DMS153 treated with DMSO at 0.1 percent for 48 hours (cell line): ENCODE results near the gene HHATL.

Source experiments
- DNase-seq: peaks from one replicate; lab custom pipeline; 2025; ENCODE audit not compliant: unreplicated experiment; lab: John Stamatoyannopoulos, UW

HHATL gene

GRCh38 chr3:42685891-42686820 is 16.4 kb downstream of the HHATL start:
- DNase-seq, result no peak

- no peak for DNase-seq
Observed at GRCh38 chr3:42685363-42685881, 17.2 kb downstream of the HHATL start, which contains the start of gene KLHL40. KLHL40 (plus strand) TSS chr3:42685537; CDS start chr3:42685619, 82 bp downstream.

DNA sequence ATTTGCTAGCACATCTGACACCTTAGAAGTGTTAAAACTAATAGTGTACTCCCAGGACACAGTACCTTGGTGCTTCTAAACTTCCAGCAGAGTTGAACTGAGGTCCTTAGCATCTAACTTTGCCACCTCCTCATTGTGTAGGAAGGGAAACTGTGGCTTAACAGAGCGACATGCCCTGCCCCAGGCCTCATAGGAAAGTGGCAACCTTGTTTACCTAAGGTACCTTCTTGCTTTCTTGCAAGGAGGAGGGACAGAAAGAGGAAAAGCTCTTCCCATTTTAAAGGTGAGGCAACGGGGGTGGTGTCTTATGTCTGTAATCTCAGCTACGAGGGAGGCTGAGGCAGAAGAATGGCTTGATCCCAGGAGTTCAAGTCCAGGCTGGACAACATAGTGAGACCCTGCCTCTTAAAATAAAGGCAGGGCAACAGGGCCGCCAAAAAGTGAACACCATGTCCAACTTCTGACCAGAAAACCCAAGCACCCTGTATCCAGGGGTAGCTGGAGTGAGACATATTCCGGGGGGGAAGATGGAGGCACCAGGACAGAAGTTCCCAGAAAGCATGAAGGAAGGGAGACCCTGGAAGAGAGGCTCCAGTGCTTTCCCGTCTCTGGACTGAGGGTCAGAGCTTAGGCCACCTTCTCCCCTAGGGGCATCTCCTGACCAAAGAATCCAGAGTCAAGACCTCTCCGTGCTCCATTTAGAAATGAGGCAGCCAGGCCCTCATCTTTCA is 17.8 kb downstream of the HHATL start:
- no peak for DNase-seq

DNA sequence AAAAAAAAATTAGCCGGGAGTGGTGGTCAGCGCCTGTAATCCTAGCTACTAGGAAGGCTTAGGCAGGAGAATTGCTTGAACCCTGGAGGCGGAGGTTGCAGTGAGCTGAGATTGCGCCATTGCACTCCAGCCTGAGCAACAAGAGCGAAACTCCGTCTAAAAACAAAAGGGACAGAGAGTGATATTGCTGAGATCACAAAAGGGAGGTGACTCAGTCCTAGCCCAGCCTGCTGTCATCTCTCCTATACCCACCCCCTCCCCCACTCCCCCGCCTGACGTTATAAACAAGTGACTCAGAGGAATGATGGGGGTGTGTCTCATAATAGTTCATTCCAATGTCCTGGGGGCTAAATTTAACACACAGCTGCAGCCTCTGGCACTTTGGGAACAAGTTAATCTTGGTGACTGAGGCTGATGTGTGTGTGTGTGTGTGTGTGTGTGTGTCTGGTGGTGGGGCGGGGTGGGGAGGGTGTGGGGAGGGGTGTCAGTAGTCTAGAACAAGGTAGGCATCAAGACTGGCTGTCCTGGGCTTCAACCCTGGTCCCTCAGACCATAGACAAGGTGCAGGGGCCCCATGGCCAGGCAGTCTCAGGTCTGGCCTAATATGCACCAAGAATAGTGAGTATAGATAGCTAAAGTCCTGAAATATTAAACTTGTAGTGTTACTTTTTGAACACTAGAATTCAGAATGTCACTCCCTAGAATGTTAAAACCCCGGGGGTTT is 18.6 kb downstream of the HHATL start:
- no peak for DNase-seq

DNA sequence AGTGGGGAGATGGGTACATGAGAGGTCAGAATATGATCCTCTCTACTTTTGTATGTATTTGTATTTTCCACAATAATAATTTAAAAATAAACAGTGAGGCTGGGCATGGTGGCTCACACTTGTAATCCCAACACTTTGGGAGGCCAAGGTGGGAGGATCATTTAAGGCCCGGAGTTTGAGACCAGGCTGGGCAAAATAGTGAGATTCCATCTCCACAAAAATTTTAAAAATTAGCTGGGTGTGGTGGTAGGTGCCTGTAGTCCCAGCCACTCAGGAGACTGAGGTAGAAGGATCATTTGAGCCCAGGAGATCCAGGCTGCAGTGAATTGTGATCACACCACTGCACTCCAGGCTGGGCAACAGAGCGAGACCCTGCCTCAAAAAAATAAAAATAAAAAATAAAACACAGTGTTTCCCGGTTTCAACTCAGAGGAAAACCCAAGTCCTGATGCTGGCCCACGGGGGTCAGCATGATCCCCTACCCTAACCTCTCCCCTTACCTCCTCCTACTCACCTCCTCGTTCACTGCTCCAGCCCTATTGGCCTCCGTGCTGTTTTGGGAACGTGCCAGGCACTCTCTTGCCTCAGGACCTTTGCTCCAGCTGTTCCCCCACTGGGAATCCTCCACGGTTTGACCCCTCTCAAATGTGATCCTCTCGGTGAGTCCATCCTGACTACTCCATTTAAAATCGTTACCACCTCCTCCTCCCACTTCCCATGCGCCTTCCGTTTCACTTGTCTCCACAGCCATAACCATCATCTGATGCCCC is 20.1 kb downstream of the HHATL start:
- DNase-seq, result no peak

- DNase-seq, result no peak
Observed at GRCh38 chr3:42681361-42682038, 21.1 kb downstream of the HHATL start.

DNA sequence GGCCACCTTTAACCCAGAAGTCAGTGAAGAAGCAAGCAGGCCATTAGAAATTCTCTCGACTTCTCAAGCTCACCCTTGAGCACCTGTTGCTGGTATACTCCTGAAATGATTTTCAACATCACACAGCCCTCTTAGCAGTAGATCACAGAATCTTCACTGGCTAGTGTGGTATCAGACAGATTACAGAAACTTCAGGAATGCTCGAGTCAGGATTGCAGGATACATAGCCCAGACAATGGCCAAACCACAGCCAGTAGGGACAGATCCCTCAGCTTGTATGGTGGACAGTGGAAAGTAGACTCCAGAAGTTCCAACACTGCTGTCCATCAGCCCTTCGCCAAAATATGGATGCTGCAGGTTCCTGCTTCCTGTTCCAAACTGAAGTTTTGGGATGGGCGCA is 21.8 kb downstream of the HHATL start:
- no peak for DNase-seq

DNA sequence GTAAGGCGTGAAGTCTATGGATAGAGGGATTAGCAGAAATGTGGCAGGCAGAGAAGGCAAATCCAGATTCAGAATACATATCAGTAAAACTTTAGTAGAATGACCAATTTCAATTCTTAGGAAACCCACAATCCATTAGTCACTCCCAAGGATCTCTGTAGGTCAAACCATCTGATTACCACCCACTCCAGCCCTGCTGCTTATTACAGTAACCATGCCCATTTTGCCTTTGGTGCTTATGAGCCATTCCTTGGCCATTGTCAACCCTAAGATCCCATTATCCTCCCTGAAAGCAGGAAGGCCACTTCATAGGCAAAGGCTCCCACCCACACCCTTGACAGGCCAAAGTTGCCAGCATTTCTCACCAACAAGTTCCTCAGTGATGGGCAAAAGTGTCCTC is 22.3 kb downstream of the HHATL start:
- no peak for DNase-seq

DNA sequence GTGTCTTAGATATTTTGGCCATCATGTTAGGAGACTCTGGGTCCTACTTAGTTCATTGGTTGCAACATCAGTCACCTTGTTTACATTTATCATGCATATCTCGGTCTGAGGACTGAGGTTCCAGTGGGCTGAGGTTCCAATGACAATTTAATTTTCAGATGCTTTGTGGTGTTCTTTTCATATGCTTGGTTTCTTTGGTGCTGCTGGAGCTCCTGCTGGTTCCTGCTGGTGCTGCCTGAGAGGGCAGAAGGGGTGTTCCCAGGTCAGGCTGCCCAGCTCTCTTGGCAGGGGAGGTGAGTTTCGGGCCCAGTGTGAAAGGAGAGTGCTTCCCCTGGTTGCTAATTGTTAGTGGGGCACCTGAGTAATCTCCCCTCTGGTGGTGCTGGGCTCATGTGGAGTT is 24.2 kb downstream of the HHATL start:
- no peak for DNase-seq

DNA sequence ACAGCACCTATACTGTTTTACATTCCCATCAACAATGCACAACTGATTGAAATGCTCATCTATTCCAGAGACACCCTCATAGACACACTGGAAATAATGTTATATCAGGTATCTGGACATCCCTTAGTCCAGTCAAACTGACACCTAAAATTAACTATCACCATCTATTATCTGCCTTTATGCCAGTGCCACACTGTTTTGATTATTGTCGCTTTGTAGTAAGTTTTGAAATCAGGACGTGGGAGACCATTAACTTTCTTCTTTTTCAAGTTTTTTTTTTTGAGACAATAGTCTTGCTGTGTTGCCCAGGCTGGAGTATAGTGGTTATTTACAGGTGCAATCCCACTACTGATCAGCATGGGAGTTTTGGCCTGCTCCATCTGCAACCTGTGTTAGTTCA is 26.7 kb downstream of the HHATL start:
- no peak for DNase-seq

DNA sequence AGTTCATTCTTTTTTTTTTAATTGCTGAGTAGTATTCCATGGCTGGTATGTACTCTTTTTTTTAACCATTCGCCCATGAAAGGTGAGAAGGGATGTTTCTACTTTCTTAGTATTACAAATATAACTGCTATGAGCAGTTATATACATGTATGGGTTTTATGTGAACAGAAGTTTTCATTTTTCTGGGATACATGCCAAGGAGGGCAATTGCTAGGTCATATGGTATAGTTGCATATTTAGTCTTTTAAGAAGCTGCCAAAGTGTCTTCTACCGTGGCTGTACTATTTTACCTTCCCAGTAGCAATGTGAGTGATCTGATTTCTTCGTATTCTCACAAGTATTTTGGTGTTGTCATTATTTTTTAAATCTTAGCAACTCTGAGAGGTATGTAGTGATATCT is 28.5 kb downstream of the HHATL start:
- DNase-seq, result no peak

GRCh38 chr3:42673082-42673481 is 29.5 kb downstream of the HHATL start:
- no peak for DNase-seq

GRCh38 chr3:42672515-42672914 is 30.1 kb downstream of the HHATL start:
- DNase-seq, result no peak

- DNase-seq, result no peak
Observed at GRCh38 chr3:42670670-42671069, 31.9 kb downstream of the HHATL start.

GRCh38 chr3:42670051-42670576 is 32.5 kb downstream of the HHATL start:
- no peak for DNase-seq

GRCh38 chr3:42668793-42669217 is 33.8 kb downstream of the HHATL start:
- no peak for DNase-seq

DNA sequence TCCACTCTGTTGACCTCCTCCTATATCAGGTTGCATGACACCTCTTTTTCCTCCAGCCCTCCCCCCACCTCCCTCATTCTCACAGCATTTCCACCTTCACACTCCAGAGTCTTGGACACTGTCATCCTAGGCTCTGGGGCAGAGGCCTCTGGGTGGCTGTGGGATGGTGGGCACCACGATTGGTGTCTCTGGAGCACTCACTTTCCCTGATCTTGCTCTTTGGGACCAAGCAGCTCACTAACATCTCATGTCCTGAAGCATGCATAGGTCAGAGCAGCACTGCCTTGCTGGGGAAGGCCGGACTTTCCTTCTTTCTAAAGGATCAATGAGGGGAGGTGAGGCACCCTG is 34.2 kb downstream of the HHATL start:
- no peak for DNase-seq

GRCh38 chr3:42667523-42668412 is 34.8 kb downstream of the HHATL start:
- DNase-seq, result no peak

DNA sequence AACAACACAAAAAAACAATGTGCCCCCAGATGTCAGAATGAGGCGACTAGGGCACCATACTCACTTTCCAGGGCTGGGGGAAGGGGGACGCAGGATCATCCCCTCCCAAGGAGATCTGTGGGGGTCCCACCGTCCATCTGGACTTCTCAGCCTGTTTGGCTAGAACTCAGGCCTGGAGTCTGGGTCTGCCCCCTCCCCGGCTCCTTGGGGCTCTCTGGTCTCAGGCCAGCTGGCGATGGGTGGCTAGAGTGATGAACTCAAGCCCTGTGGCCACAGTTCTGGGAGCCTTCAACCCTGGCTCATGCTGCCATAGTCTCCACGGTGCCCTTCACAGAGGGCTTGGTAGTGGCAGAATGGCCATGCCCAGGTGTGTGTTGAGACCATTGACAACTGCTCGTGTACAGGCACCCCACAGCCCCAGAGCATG is 35.5 kb downstream of the HHATL start:
- no peak for DNase-seq
